Uterus (tissue), 4 donors: ENCODE data around the gene CTIF. TPM values are rescaled to one million over a fixed set of nuclear protein-coding genes. Genes with fewer than 3 reads are reported as not detected.

ENCODE experiments used
- DNase-seq, 2 donors: peaks; one replicate each; pipeline ENCODE4 v3.0.0-alpha.2; 2019 to 2020
- H3K27ac ChIP-seq, 2 donors: fragments of 200-600 bp; sonication (generic); 1 replicate in 1 of 2; 2 replicates in 1 of 2; pipeline ENCODE4 v1.5.1; 2016 to 2018
- H3K27me3 ChIP-seq, 2 donors: fragments of 200-600 bp; sonication (generic); one replicate each; pipeline ENCODE4 v1.5.1; 2018 to 2019; ENCODE audit warnings: control low read depth in 1 of 2
- H3K36me3 ChIP-seq, 2 donors: fragments of 200-600 bp; sonication (generic); one replicate each; pipeline ENCODE4 v1.5.1; 2019; ENCODE audit warnings: control low read depth in 1 of 2
- H3K4me1 ChIP-seq, 2 donors: fragments of 200-600 bp; sonication (generic); one replicate each; pipeline ENCODE4 v1.5.1; 2018 to 2019; ENCODE audit warnings: control low read depth in 1 of 2
- H3K4me3 ChIP-seq, 2 donors: fragments of 200-600 bp; sonication (generic); 1 replicate in 1 of 2; 2 replicates in 1 of 2; pipeline ENCODE4 v1.5.1; 2018 to 2019; ENCODE audit warnings: mild to moderate bottlenecking in 1 of 2
- H3K9me3 ChIP-seq, 2 donors: fragments of 200-600 bp; sonication (generic); one replicate each; pipeline ENCODE4 v1.5.1; 2019; ENCODE audit warnings: control low read depth in 1 of 2
- POLR2A ChIP-seq, 2 donors: fragments of 450-650 bp; IDR thresholded peaks; one replicate each; pipeline ENCODE4 v1.6.1; 2016; ENCODE audit warnings: antibody characterized with exemption in 2 of 2, mild to moderate bottlenecking in 1 of 2, moderate library complexity in 1 of 2
- intact Hi-C: fragments of 100-400 bp; cut with DNase I; formaldehyde crosslinking; loops from one replicate; pipeline ENCODE4 v1.15.1; 2023; ENCODE audit warnings: low total_unique reads
- total RNA-seq, 4 donors: library from RNA; depleted of rRNA in 3 of 4; stranded (reverse); fragments of >200 nt in 3 of 4; gene quantifications; one replicate each; pipeline versions ENCODE4 v1.1.0 to v1.2.4, GENCODE V29; 2014 to 2023
- TF ChIP-seq, protein P1 (sequence below), 4 experiments: fragments of 200-600 bp in 2 of 4; fragments of 450-650 bp in 2 of 4; sonication (generic) in 2 of 4; IDR thresholded peaks; one replicate each; pipeline ENCODE4 v1.5.1; 2016 to 2019; ENCODE audit warnings: antibody characterized with exemption in 4 of 4, mild to moderate bottlenecking in 2 of 4, moderate library complexity in 1 of 4
- donor health status: DM: yes; HTN: yes; CAD: no.

Gene CTIF
- total RNA-seq, 4 donors from 2014 or later: 11.3 to 94.3 (median 48.0) TPM

DNA sequence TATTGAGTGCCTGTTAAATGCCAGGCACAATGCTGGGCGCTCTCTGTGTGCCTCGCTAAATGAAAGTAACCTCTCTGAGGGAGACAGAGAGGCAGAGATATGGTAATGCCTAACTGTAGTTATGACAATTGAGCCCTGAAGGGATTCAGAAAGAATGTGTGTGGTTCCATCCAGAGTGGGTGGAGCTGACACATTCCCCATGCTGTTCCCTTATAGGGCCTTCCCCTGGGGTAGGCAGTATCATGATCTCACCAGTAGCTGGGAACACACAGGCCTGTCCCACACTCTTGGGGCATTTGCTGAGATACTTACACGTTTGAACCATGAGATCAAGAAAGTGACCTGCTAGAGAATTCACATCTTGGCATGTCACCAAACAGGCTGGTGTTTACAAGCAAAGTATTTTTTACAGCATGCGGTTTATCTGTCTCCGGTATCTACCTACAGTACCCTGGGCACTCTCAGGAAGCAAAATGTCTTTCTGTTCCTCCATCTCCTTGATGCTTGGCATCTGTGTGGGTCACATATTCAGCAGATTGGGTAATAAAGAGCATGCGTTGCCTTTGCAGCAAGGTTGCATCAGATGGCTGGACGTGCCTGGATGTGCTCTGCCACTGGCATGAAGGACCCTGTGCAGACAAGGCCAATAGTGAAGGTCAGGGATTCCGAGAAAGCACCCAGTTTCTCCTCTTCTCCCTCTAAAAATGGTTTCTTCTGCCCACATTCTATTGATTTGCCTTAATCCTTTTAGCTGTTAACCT, 9.4 kb downstream of the CTIF start:
- no peak overlapping the region for H3K27ac ChIP-seq
- peaks cover 0 to 8% of the 10 kb centered on the region in 2 donors for H3K4me1 ChIP-seq
- H3K4me3 ChIP-seq: no peak overlapping the region
- no peak for TF ChIP-seq POLR2A (IDR thresholded peaks at IDR 0.05)
- TF ChIP-seq, protein P1, sequence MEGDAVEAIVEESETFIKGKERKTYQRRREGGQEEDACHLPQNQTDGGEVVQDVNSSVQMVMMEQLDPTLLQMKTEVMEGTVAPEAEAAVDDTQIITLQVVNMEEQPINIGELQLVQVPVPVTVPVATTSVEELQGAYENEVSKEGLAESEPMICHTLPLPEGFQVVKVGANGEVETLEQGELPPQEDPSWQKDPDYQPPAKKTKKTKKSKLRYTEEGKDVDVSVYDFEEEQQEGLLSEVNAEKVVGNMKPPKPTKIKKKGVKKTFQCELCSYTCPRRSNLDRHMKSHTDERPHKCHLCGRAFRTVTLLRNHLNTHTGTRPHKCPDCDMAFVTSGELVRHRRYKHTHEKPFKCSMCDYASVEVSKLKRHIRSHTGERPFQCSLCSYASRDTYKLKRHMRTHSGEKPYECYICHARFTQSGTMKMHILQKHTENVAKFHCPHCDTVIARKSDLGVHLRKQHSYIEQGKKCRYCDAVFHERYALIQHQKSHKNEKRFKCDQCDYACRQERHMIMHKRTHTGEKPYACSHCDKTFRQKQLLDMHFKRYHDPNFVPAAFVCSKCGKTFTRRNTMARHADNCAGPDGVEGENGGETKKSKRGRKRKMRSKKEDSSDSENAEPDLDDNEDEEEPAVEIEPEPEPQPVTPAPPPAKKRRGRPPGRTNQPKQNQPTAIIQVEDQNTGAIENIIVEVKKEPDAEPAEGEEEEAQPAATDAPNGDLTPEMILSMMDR (IDR thresholded peaks at IDR 0.05): no peak
- no peaks in the 10 kb centered on the region for H3K9me3 ChIP-seq
- no peak for DNase-seq
- intact Hi-C loops: no loop called here
- no peaks in the 10 kb centered on the region for H3K27me3 ChIP-seq
- H3K36me3 ChIP-seq: no peaks in the 10 kb centered on the region

DNA sequence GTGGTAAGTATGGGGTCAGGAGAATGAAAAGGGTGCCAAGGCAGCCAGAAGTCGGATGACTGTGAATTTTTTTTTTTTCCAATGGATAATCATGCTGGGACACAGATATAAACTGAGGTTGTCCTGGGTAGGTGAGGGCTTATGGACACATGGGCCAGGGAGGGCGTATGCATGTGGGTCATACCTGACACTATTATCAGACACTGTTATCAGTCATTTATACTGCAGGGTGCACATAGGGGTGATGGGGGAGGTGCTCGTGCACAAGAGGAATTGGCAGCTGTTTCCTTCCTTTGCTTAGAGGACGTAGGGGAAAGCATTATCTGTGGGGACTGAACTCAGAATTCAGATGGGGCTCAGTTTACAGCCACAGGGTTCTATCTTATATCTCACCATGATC, 10.1 kb downstream of the CTIF start:
- no peak for DNase-seq
- no peak overlapping the region for H3K4me3 ChIP-seq
- H3K4me1 ChIP-seq: peaks cover 0 to 8% of the 10 kb centered on the region in 2 donors
- no peaks in the 10 kb centered on the region for H3K36me3 ChIP-seq
- no peaks in the 10 kb centered on the region for H3K27me3 ChIP-seq
- intact Hi-C loops: no loop called here
- H3K9me3 ChIP-seq: no peaks in the 10 kb centered on the region
- TF ChIP-seq, protein P1 (IDR thresholded peaks at IDR 0.05): no peak
- no peak for TF ChIP-seq POLR2A (IDR thresholded peaks at IDR 0.05)
- H3K27ac ChIP-seq: no peak overlapping the region

DNA sequence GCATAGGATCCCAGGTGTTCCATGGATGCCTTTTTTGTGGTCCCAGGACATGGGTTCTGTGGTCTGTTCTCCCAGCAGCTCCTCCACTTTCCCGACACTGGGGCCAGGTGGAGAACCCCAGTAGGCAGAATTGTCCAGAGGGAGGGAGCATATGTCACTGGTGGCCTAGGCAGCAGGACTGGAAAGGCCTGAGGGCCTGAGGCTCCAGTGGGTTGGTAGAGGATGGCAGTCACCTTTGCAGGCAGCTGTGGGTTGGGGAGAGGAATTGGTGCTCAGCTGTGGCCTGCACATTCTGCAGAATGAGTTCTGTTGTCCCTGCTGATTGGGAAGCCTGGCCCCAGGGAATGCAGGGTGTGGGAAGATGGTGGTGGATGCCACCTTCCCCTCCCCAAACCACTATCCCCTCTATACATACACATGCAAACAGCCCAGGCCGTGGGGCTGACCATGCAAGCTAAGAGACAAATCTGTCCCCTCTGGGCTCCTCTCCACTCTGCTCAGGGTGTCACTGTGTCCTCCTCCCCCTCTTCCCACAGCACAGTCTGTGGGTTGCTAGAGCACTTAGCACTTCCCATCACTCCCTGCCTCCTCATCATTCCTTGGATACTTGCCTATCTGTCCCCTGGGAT, 11.4 kb downstream of the CTIF start:
- peak in 1 of 2 donors; percentile 8 for DNase-seq
- no peaks in the 10 kb centered on the region for H3K9me3 ChIP-seq
- H3K4me1 ChIP-seq: peaks cover 0 to 7% of the 10 kb centered on the region in 2 donors
- no peak for TF ChIP-seq POLR2A (IDR thresholded peaks at IDR 0.05)
- TF ChIP-seq, protein P1 (IDR thresholded peaks at IDR 0.05): no peak
- intact Hi-C loops: no loop called here
- no peak overlapping the region for H3K4me3 ChIP-seq
- no peak overlapping the region for H3K27ac ChIP-seq
- H3K36me3 ChIP-seq: no peaks in the 10 kb centered on the region
- no peaks in the 10 kb centered on the region for H3K27me3 ChIP-seq

DNA sequence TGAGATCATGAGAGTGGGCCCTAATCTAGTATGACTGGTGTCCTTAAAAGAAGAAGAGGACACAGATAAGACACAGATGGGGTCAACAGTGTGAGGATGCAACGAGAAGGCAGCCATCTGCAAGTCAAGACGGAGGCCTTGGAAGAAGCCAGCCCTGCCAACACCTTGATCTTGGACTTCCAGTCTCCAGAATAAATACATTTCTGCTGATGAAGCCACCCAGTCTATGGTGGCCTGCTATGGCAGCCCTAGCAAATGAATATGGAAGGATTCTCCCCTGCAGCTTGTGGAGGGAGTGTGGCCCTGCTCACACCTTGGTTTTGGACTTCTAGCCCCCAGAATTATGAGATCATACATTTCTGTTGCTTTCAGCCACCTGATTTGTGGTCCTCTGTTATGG, 12.3 kb downstream of the CTIF start:
- Histone ChIP-seq H3K9me3 (no peaks in the 10 kb centered on the region), H3K4me3 (no peak overlapping the region), H3K36me3 (no peaks in the 10 kb centered on the region), H3K27ac (no peak overlapping the region), H3K4me1 (no peaks in the 10 kb centered on the region), H3K27me3 (no peaks in the 10 kb centered on the region)
- TF ChIP-seq POLR2A (IDR thresholded peaks at IDR 0.05): no peak
- TF ChIP-seq, protein P1 (IDR thresholded peaks at IDR 0.05): no peak
- intact Hi-C loops: no loop called here
- DNase-seq: peak in 1 of 2 donors; percentile 5

DNA sequence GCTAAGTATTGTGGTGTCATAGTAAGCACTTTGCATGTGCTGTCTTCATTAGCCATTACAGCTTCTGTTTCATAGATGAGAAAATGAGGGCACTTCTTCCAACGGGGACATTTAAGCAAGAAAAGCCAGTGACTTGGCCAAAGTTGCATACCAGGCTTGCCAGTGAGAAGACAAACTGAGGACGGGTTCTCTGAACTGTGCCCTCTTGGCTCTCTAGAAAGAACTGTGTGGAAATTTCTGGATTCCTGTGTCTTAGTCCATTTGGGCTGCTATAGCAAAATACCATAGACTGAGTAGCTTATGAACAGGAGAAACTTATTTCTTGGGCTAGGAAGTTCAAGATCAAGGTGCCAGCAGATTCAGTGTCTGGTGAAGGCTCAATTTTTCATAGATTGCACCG, 13.3 kb downstream of the CTIF start:
- TF ChIP-seq, protein P1 (IDR thresholded peaks at IDR 0.05): no peak
- TF ChIP-seq POLR2A (IDR thresholded peaks at IDR 0.05): no peak
- H3K36me3 ChIP-seq: no peaks in the 10 kb centered on the region
- no peak overlapping the region for H3K27ac ChIP-seq
- no peaks in the 10 kb centered on the region for H3K4me1 ChIP-seq
- no peak overlapping the region for H3K4me3 ChIP-seq
- no peaks in the 10 kb centered on the region for H3K9me3 ChIP-seq
- DNase-seq: no peak
- no peaks in the 10 kb centered on the region for H3K27me3 ChIP-seq
- intact Hi-C loops: no loop called here
